GM21367 (cell line): ENCODE results near the gene SRBD1.

ENCODE experiments used
- ATAC-seq: cut with Tn5 transposase; IDR thresholded peaks from one replicate; pipeline ENCODE4 v1.9.1; 2021; ENCODE audit not compliant: unreplicated experiment

The SRBD1 gene

DNA sequence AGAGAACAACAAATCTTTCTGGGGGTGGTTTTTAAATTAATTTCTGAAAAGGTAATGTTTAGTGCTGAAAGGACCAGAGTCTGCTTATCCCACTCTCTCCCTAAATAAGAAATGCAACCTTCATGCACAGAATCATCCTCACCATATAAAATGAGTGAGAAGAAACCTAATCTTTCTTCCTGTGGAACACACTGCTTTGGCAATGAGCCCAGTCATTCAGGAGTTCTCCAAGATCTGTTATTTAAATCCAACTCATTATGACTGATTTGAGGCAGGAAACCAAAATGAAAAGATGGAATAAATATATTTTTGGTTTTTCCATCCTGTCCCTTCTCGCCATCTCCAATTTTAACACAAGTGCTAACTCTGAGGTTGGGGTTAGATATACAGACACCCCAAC is 228.3 kb downstream of the SRBD1 start:
- no peak for ATAC-seq

DNA sequence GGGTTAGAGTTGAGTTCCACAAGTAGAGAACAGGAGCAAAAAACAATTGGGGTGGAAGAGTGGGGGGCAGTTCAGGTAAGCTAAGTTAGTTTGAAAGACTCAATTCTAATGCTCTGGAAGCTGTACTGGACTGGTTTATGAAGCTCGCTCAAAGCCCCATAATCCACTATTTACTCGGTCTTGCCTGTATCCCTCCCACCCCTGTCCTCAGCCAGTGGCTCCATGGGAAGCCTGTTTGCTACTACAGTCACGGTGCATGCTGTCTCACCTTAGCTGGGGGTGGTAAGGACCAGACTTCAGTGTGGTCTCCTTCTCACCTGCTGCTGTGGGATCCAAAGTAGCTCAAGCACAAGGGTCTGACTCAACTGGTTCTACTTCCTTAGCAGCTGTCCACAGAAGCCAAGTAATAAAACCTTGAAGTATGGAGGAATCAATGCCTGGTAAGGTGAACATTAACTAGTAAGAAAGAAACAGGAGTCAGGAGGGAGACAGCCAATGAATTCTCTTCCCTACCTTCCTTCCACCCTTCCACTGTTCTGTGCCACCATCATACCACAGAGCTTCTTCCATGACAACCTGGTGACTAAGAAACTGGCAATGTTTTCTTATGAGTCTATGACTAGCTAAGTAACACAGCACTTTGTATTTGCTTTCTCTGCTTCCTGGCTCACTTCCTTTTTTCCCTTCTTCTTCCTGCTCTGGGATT is 230.8 kb downstream of the SRBD1 start:
- no peak for ATAC-seq

DNA sequence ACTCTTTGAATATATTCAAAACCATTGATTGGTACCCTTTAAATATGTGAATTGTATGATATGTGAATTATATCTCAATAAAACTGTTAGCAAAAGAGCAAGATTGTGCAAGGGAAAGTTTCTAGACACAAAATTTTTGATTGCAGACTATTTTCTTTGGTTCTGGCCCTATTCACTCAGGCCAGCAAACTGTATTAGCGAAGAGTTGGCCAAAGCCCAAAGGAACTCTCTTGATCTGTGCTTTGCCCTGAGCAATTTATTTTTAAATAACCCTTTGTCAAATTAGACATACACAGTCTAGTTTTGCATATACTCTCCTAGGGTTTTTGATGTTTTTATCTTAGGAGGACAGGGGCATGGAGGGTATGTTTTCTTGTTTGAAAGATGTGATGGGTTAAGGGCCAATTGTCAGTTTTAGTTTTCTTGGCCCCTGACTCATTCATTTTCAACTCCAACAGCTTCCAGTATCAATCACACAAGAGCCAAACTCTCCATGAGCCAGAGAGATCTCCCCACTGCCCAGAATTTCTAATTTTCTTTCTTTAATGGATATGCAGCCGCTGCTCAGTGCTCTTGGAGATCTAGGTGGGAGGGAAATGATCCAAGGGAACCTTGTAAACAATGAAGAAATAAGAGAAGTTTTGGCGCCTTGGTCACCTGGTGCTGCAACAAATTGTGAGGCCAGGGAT is 231.5 kb downstream of the SRBD1 start:
- no peak for ATAC-seq

DNA sequence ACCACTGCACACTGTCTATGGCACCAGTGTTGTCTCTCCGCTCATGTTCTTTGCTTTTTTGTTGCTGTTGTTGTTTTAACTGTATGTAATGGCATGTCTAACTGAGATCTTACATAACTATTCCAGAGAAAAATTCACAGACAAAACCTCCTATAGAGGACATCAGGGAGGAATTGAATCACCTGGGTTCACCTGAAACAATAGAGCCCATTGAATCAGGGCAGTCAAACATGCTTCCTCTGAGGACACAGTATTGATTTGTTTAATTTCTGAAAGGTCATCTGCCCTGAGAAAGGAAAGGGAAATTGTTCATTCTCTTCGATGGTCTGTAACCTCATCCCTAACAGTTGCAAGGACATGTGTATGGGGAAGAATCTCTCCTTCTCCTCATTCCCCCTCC is 237.5 kb downstream of the SRBD1 start:
- ATAC-seq: no peak

DNA sequence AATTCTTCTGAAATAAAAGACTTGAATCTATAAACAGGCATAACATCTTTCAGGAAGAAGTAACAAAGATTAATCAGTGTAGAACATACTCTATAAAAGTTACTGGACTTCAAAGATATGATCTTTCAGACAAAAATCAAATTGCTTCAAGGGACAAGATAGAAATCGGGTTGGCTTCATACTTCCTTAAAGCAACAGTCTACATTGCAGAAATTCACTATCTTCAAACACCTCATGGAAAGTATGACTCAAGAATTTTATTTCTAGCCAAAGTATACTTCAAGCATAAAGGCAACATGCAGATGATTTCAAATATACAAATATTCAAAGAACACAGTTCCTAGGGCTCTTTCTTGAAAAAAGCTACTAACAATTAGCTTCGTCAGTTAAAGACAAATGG is 240.7 kb downstream of the SRBD1 start:
- no peak for ATAC-seq

DNA sequence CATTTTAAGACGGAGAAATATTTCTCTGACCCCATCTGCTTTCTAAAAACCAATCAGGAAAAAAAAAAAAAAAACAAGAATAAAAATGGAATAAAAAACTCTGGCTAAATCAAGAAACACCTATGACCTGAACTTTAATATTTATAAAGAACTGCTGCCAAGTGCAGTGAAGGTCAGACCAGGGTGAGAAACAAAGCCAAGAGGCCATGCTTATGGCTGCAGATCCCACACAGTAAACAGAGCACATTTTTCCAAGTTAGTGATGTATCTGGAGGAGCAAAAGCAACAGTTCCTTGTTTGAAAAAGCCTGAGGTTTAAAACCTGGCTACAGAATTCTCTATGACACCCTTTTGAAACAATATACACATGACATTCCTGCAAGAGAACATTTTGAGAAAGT is 242.3 kb downstream of the SRBD1 start:
- ATAC-seq: no peak

DNA sequence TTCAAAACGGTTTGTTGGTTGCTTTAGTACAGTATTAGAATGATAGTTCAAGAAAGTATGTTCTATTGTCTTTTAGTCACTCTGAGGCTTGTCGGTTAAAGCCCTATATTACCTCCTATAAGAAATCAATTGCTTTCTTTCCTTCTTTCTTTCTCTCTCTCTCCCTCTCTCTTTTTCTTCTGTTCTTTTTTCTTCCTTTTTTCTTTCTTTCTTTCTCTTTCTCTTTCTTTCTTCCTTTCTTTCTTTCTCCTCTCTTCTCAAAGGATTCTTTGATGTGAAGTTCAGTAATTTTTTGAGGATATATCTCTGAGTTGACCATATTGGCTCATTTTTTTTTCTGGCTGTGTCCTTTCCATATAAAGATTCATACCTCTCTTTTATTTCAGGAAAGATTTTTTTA is 249.4 kb downstream of the SRBD1 start:
- no peak for ATAC-seq

DNA sequence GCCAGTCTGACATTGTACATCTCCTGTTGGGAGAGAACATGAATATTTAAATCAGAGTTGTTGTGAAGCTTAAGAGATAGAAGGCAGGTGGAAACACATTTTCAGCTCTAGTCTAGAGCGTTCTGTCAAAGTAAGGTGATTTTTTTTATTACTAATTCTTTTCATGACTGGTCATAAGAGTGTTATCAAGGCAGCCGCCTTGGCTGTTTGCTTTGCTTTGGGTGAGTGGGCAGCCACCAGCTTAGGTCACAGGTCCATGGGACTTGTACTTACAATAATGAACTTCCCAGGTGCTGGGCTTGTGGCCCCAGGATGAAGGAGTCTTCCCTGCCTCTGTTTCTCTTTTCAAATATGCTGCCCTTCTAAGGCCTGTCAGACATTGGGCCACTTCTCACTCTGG is 256.3 kb downstream of the SRBD1 start:
- ATAC-seq: no peak

DNA sequence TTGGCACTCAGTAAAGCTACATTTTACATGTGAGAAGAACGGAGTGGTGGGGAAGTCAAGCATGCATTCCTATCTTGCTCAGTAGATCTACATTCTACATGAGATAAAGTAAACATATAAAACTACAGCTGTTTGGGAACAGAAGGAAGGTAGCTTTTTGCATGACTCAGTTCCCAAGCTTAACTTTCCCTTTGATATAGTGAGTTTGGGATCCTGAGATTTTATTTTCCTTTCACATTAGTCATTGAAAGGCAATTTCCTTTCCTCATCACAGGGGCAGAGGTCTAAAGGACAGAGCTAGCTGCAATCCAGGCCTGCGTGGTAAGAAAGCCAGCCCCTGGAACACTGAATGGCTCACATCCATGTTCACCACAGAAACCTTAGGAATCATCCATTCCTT is 257.2 kb downstream of the SRBD1 start:
- ATAC-seq: no peak

DNA sequence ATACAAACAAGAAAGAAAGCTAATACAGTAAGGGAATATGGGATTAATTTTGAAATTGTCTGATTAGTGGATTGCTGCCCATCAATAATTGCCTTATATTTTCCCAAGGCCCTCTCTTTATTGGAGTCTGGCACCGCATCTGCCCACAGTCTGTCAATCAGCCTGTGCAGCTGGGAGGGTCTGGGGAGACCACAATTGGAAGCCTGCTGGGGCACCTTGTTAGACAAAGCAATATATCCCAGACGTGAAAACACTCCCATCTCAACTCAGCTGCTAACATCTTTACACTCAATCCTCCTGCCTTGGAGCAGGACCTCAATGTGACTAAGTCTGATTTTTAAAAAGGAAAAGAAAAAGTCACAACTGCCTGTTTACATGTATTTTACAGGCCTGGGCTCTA is 258.6 kb downstream of the SRBD1 start:
- no peak for ATAC-seq

DNA sequence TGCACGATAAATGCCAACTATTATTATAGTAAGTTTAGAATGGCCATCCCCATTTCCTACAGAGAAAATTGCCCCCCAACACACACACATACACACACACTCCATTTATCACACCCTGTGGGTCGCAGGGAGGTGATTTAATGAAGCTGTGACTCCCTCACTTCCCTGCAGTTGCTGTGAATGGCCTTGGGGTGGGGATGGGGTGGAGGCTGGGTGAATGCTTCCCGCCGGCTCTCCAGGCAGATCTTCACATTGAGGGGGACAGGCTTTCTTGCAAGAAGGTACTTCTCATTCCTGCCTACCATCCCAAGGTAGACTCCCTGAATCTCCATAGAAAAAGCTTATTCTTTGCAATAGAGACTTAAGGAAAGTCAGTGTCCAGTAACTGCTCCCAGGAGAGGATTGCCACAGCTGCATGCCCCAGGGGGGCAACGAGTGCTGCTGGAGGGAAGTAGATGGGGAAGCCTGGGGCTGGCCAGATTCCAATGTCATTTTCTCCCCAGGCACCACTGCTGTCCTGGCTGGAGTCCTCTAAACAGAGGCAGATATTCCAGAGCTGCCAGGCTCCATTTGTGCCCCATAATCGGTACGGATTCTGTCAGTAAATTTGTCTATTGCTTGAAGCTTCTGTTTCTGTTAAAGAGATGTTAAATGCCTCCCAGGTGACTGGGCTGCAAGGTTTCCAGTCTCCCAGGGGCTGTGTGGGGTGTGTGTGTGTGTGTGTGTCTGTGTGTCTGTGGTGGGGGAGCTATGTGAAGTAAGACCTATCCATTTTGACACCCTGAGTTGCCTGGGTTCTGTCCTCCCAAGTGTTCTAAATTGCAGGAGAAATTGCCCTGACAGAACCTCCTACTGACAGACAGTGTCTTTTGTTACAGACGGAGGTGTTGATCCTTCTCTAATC is 265.5 kb downstream of the SRBD1 start:
- ATAC-seq: no peak

DNA sequence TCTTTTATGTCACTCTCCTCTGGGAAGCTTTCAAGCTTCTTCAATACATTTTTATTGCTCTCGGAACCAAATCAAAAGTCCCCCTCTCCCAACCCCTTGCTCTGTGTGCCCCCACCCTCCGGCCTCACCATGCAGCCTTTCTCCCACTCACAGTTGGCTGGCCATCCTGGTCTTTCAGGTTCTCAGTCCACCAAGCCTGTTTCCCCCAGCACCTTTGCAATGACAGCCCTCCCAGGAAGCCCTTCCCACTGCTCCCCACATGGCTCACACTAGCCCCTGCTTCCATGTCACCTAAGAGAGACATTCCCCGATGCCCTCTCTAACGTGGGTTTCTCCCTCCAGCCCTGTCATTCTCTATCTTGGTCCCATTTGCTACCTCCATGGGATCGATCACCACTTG is 266.6 kb downstream of the SRBD1 start:
- ATAC-seq: no peak

DNA sequence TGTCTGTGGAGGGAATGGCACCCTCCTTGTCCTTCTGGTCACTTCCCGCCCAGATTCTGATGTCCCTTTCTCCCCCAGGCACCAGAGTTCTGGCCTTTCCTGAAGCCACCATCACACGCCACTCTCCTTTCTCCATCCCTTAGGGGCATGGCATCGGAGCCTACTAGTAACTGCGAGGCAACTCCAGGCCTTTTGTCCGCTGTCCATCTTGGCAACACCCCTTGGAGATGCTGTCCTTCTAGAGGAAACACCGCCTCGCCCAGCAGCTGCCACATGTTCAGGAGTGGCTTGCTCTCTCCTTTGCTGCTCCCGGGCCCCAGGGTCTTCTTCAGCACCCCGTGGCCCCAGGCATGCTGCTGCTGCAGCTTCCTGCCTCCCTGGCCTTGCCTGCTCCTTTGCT is 267.0 kb downstream of the SRBD1 start:
- ATAC-seq: no peak

DNA sequence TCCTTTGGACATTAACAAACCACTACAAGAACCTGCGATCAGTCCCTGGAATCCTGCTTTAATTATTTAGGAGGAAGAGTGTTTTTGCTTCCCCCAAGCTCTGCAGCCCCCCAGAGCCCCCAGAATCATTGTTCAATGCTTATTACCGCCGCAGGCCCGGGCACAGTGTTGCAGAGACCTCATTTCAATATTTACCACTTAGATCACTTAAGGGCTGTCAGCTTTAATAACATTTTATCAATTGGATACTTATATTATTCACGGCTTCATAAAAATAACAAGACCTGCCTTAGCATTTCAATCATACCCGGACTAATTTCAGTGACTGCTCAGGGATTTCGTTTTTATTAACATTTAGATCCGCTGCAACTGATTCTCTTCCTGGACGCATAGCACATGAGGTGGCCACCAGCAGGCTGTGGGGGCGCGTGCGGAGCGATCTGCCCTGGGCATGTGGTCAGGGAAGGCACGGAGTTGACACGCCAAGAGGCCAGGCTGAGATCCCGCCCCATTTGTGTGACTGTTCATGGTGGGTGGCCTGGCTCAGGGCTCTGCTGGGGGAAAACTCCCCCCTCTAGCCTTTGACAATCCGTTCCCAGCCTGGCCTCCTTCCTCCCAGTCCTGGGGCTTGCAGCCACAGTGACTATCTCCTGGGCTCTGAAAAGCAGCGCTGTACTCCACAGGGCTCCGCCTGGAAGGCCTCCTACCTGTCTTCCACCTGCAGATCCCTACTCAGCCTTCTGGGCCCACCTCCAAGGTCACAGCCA is 267.6 kb downstream of the SRBD1 start:
- ATAC-seq: no peak

DNA sequence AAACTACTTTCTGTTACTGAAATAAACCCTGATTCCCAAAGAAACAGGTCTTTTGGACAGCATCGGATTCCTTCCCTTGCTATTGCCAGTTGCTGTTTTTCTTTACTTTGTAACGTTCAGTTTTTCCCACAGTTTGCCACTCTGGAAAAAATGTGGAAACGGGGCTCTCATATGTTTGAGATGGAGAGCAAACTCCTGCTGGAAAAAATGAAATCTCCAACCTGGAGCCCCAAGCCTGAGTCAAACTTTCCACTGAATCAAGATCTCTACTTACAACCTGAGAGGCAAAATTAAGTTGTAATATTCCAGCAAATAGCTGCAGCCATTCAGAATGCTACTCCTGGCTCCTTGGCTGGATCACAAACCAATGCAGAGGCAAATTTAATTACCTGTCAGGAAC is 270.7 kb downstream of the SRBD1 start:
- ATAC-seq: no peak

DNA sequence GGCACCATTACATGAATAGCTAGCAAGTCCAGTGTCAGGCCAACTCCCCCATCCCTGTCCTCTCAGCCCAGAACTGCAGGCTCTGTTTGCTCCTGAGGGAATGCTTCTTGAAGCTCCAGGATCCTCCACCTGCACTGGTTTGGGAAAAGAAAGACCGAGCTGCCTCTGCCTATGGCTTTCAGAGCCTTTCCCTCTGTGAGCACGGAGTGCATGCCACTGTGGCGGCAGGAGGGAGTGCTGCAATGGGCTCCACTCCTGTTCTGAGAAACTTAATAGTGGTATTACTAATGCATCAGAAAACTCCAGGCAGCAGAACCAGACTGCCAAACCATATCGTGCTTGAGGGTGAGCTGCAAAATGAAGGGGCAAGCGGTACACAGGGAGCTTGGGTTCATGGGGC is 271.8 kb downstream of the SRBD1 start:
- no peak for ATAC-seq
